GM06990 (cell line): Measurements from ENCODE around the gene NFE2L3.

Experiments
- DNase-seq: peaks from one replicate; pipeline ENCODE4 v3.0.0-alpha.2; 2011; ENCODE audit not compliant: insufficient read length; ENCODE audit errors: extremely low read depth
- H3K27me3 ChIP-seq: replicated peaks from 2 replicates; pipeline ENCODE4 v1.6.0; 2011; ENCODE audit warnings: low read length; ENCODE audit not compliant: control insufficient read depth, insufficient read depth
- H3K36me3 ChIP-seq: 2 replicates; pipeline ENCODE4 v1.5.1; 2011; ENCODE audit warnings: low read length; ENCODE audit not compliant: control insufficient read depth, insufficient read depth
- H3K4me3 ChIP-seq: replicated peaks from 2 replicates; pipeline ENCODE4 v1.5.1; 2011; ENCODE audit warnings: low read depth, mild to moderate bottlenecking, control low read depth, low read length
- TF ChIP-seq, protein P1 (sequence below): IDR thresholded peaks from 2 replicates; pipeline ENCODE4 v1.5.1; 2011; ENCODE audit warnings: low read length, control low read depth, mild to moderate bottlenecking, inconsistent platforms; ENCODE audit not compliant: insufficient read depth, poor library complexity, severe bottlenecking

NFE2L3 gene, protein sequence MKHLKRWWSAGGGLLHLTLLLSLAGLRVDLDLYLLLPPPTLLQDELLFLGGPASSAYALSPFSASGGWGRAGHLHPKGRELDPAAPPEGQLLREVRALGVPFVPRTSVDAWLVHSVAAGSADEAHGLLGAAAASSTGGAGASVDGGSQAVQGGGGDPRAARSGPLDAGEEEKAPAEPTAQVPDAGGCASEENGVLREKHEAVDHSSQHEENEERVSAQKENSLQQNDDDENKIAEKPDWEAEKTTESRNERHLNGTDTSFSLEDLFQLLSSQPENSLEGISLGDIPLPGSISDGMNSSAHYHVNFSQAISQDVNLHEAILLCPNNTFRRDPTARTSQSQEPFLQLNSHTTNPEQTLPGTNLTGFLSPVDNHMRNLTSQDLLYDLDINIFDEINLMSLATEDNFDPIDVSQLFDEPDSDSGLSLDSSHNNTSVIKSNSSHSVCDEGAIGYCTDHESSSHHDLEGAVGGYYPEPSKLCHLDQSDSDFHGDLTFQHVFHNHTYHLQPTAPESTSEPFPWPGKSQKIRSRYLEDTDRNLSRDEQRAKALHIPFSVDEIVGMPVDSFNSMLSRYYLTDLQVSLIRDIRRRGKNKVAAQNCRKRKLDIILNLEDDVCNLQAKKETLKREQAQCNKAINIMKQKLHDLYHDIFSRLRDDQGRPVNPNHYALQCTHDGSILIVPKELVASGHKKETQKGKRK

DNA sequence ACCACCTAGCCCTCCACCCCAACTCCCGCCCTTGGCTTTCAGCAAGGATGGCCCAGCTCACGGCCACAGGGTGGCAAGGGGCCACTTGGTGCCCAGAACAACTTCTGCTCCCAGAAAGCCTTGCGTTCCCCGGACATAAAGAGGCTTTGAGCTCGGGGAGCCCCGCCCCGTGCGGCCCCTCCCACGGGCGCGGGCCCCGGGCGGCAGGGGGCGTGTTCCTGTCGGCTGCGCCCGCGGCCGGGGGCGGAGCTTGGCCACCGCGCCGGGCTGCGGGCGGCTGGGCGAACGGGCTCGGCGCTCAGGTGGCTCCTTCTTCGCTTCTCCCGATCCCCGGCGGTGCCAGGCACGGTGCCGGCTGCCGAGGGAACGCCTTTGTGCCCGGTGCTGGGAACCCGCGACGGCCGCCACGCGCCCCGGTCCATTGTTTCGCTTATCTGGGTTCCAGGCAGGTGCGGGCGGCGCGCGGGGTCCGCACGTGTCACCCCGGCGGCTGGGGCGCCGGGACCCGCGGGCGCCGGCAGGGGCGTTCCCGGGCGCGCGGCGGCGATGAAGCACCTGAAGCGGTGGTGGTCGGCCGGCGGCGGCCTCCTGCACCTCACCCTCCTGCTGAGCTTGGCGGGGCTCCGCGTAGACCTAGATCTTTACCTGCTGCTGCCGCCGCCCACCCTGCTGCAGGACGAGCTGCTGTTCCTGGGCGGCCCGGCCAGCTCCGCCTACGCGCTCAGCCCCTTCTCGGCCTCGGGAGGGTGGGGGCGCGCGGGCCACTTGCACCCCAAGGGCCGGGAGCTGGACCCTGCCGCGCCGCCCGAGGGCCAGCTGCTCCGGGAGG is at the start of gene NFE2L3:
Gene NFE2L3 (plus strand): TSS at position 246 of the 829 bp plus-strand sequence. CDS start 301 bp downstream, at position 547.
- H3K27me3 ChIP-seq: no peaks in the 10 kb centered on the region
- peak; percentile 91 for DNase-seq
- TF ChIP-seq, protein P1, sequence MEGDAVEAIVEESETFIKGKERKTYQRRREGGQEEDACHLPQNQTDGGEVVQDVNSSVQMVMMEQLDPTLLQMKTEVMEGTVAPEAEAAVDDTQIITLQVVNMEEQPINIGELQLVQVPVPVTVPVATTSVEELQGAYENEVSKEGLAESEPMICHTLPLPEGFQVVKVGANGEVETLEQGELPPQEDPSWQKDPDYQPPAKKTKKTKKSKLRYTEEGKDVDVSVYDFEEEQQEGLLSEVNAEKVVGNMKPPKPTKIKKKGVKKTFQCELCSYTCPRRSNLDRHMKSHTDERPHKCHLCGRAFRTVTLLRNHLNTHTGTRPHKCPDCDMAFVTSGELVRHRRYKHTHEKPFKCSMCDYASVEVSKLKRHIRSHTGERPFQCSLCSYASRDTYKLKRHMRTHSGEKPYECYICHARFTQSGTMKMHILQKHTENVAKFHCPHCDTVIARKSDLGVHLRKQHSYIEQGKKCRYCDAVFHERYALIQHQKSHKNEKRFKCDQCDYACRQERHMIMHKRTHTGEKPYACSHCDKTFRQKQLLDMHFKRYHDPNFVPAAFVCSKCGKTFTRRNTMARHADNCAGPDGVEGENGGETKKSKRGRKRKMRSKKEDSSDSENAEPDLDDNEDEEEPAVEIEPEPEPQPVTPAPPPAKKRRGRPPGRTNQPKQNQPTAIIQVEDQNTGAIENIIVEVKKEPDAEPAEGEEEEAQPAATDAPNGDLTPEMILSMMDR: no peak
- peak within 1 kb of the TSS; percentile 69 for H3K4me3 ChIP-seq
- no peaks in the 10 kb centered on the region for H3K36me3 ChIP-seq

DNA sequence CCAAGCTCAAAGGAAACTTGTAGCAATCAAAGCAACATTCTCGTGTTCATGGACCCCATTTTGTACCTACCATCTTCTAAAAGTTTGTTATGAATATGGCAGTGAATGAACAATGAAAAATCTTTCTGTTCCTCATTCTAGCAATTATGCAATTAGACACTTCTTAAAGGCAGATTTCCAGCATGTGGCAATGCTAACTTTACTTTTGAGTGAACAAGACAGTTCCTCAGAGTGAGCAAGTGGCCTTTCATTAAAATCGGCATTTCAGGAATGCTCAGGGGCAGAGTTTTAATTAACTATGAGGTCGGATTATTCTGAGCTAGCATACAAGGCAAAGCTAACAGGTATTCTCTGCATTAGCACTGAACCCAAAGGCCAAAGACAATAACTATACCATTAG is 48.4 kb upstream of the NFE2L3 start:
- Histone ChIP-seq H3K4me3 (no peak overlapping the region), H3K27me3 (no peaks in the 10 kb centered on the region), H3K36me3 (no peaks in the 10 kb centered on the region)
- no peak for DNase-seq
- TF ChIP-seq, protein P1: no peak

DNA sequence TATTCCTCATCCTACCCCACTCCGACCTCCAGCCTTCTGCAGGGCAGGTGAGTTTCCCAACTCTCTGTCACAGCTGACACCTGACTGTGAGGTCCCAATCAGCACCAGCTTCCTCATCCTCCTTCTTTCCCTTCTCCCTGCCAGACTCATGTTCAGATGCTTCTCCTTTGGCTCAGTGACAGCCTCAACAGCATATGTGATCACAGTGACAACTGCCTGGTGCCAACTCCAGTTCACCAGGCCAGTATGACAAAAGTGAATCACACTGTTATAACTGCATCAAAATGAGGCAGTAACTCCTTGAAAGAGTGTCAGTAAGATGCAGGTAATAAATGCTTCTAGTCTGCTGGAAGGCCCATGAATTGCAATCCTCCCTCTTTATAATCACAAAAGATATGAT is 46.8 kb upstream of the NFE2L3 start:
- TF ChIP-seq, protein P1: no peak
- no peaks in the 10 kb centered on the region for H3K27me3 ChIP-seq
- no peak overlapping the region for H3K4me3 ChIP-seq
- DNase-seq: no peak
- no peaks in the 10 kb centered on the region for H3K36me3 ChIP-seq

DNA sequence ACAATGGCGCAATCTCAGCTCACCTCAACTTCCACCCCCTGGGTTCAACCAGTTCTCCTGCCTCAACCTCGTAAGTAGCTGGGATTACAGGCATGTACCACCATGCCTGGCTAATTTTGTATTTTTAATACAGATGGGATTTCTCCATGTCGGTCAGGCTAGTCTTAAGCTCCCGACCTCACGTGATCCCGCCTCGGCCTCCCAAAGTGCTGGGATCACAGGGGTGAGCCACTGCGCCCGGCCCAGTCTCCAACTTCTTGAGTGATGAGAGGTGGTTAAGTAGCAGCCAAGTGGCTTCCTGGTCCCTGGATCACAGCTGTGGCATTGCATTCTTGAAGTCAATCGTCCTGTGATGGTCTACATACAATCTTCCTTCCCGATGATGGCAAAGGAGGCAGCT is 46.1 kb upstream of the NFE2L3 start:
- Histone ChIP-seq H3K36me3 (no peaks in the 10 kb centered on the region), H3K4me3 (no peak overlapping the region), H3K27me3 (no peaks in the 10 kb centered on the region)
- no peak for DNase-seq
- TF ChIP-seq, protein P1: no peak

DNA sequence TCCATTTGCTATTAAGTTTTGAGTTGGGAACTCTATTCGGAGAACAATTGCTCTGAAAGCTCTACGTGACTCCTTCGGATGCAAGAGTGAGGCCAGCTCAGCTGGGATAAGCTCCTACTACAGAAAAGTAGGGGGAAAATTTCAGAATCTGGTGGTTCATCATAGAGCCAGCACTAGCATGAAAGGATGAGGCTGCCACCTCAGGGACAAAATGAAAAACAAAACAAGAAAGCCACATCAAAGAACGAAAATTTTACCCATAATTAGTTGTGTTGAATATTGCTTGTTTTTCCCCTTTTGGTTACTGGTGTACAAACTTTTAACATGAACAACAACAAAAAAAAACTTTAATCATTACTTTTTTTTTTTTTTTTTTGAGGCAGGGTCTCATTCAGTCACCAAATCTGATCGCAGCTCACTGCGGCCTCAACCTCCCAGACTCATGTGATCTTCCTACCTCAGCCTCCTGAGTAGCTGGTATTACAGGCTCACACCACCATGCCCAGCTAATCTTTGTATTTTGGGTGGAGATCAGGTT is 39.7 kb upstream of the NFE2L3 start:
- DNase-seq: no peak
- H3K36me3 ChIP-seq: no peaks in the 10 kb centered on the region
- TF ChIP-seq, protein P1: no peak
- H3K4me3 ChIP-seq: no peak overlapping the region
- no peaks in the 10 kb centered on the region for H3K27me3 ChIP-seq
